GM12875 (cell line): ENCODE measurements around the gene TSPAN14.
A peak's percentile ranks its signal among the peaks of the same experiment; 100 is the strongest.

ENCODE experiments used
- H3K4me3 ChIP-seq: one replicate; pipeline ENCODE4 v1.5.1; 2011; ENCODE audit warnings: low read depth, low read length, control low read depth
- CTCF ChIP-seq: IDR thresholded peaks from 2 replicates; pipeline ENCODE4 v1.5.1; 2011; ENCODE audit warnings: low read depth, mild to moderate bottlenecking, control low read depth, inconsistent platforms, low read length, moderate library complexity, borderline replicate concordance; ENCODE audit not compliant: insufficient read depth

Gene TSPAN14

GRCh38 chr10:80524190-80524909, 70.2 kb downstream of the TSPAN14 start:
- no peak overlapping the region for H3K4me3 ChIP-seq
- TF ChIP-seq CTCF, result no peak

GRCh38 chr10:80526218-80526617, 72.1 kb downstream of the TSPAN14 start:
- TF ChIP-seq CTCF, result no peak
- no peak overlapping the region for H3K4me3 ChIP-seq

GRCh38 chr10:80526742-80527141, 72.6 kb downstream of the TSPAN14 start:
- H3K4me3 ChIP-seq, result no peak overlapping the region
- no peak for TF ChIP-seq CTCF

- no peak overlapping the region for H3K4me3 ChIP-seq
- no peak for TF ChIP-seq CTCF
These were observed 74.1 kb downstream of the TSPAN14 start for GRCh38 chr10:80528185-80528700.

- no peak for TF ChIP-seq CTCF
- H3K4me3 ChIP-seq, result no peak overlapping the region
These were observed 74.8 kb downstream of the TSPAN14 start for GRCh38 chr10:80528901-80529300.

GRCh38 chr10:80529604-80530003, 75.5 kb downstream of the TSPAN14 start:
- TF ChIP-seq CTCF, result no peak
- H3K4me3 ChIP-seq, result no peak overlapping the region

GRCh38 chr10:80530251-80530650, 76.1 kb downstream of the TSPAN14 start:
- H3K4me3 ChIP-seq, result no peak overlapping the region
- TF ChIP-seq CTCF, result peak; percentile 7; the same call in 1 of the 2 replicates
